NOMO-1 (cell line): ENCODE measurements around the gene RASSF8.
"Not testable (repeated sequence)": the region's sequence is repeated elsewhere in the genome, so short reads cannot be mapped to it uniquely, and the experiment has no call there.

Experiments
- DNase-seq, 2 experiments: peaks; one replicate each; lab custom pipeline; 2025; ENCODE audit not compliant: unreplicated experiment in 2 of 2; lab: John Stamatoyannopoulos, UW

Gene RASSF8

GRCh38 chr12:26055087-26055486 lies 96.6 kb downstream of the RASSF8 start:
- no peak for DNase-seq

- no peak for DNase-seq
Measured at GRCh38 chr12:26056335-26056734, 97.9 kb downstream of the RASSF8 start.

- not testable (repeated sequence) for DNase-seq
Measured at GRCh38 chr12:26057271-26057670, 98.8 kb downstream of the RASSF8 start.

- DNase-seq: no peak
Measured at GRCh38 chr12:26058308-26058707, 99.8 kb downstream of the RASSF8 start.

- no peak for DNase-seq
Measured at GRCh38 chr12:26058818-26059217, 100.3 kb downstream of the RASSF8 start.

GRCh38 chr12:26062006-26062405 lies 103.5 kb downstream of the RASSF8 start:
- DNase-seq: no peak

GRCh38 chr12:26062566-26062965 lies 104.1 kb downstream of the RASSF8 start:
- DNase-seq: no peak

GRCh38 chr12:26065451-26065850 lies 107.0 kb downstream of the RASSF8 start:
- no peak for DNase-seq

GRCh38 chr12:26068503-26068902 lies 110.0 kb downstream of the RASSF8 start:
- DNase-seq: no peak

- no peak for DNase-seq
Measured at GRCh38 chr12:26069796-26070195, 111.3 kb downstream of the RASSF8 start.

GRCh38 chr12:26077915-26078702 lies 119.6 kb downstream of the RASSF8 start:
- DNase-seq: no peak

GRCh38 chr12:26080911-26081310 lies 122.4 kb downstream of the RASSF8 start:
- DNase-seq: peak; percentile 42 to 81

GRCh38 chr12:26086936-26087335 lies 128.5 kb downstream of the RASSF8 start:
- no peak for DNase-seq

GRCh38 chr12:26088998-26089397 lies 130.5 kb downstream of the RASSF8 start:
- DNase-seq: no peak

GRCh38 chr12:26090836-26091510 lies 132.5 kb downstream of the RASSF8 start:
- no peak for DNase-seq

- no peak for DNase-seq
Measured at GRCh38 chr12:26091822-26092221, 133.3 kb downstream of the RASSF8 start.

GRCh38 chr12:26092346-26093105 lies 134.0 kb downstream of the RASSF8 start:
- no peak for DNase-seq

GRCh38 chr12:26095186-26095585 lies 136.7 kb downstream of the RASSF8 start:
- DNase-seq: no peak

GRCh38 chr12:26096036-26096435 lies 137.6 kb downstream of the RASSF8 start:
- DNase-seq: no peak

GRCh38 chr12:26097046-26097878 lies 138.8 kb downstream of the RASSF8 start:
- peak; percentile 45 to 63 for DNase-seq
